NCI-H2107 treated with DMSO at 0.1 percent for 48 hours (cell line): ENCODE data around the gene PPT2.
"Not testable (repeated sequence)": the region's sequence is repeated elsewhere in the genome, so short reads cannot be mapped to it uniquely, and the experiment has no call there.

ENCODE experiments used
- DNase-seq: peaks from one replicate; lab custom pipeline; 2025; ENCODE audit not compliant: unreplicated experiment; lab: John Stamatoyannopoulos, UW

Gene PPT2

DNA sequence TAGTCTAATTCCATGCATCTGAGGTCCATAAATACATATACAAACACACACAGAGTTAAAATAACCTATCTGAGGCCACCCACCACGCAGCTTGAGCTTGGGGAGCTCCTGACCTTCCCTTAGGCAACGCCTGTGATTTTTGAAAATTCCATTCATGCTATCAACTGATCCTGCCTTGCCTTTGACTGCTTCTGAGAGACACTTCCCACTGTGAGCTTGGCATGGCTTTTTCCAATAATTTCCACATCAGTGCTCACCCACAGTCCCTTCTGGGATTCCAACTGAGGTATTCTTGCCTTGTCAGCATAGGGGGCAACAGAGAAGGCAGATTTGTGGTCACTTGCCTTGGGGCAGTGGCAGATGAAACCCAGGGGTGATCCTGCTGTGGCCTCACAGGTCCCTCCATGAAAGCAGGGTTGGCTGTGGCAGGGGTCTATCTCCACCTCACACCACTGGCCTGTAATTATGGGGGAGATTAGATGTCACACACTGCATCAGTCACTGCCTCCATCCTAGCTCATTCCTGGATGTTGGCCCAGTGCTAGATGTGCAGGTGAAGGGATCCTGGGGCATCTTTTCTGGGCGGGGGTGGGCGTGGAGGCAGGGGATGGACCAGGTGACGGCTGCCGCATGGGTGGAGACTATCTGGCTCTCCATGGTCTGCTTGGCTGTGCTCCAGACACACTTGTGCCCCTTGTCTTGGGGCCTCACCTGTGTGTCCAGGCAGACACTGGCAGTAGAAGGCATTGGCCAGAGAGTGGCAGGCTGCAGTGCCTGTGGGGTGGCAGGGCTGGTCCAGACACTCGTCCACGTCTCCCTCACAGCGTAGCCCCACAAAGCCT is 49.7 kb downstream of the PPT2 start:
- DNase-seq, result no peak

DNA sequence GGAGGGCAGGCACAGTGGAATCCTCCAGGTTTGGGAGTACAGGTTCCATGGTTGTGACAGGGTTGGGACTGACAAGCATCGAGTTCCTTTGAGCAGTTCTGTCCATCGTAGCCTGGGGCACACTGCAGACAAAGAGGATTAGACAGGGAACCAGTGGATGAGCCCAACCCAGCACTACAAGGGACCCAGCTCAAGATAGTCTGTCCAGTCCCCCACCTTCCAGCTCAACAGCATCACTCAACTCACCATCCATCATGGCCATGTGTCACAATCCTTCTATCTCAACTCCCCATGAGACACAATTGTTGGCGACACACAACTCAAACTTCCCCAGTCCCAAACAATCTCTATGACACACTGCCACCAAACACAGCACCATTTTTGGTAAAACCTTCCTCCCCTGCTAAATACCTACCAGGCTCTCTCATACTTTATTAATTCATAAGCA is 50.4 kb downstream of the PPT2 start:
- no peak for DNase-seq

DNA sequence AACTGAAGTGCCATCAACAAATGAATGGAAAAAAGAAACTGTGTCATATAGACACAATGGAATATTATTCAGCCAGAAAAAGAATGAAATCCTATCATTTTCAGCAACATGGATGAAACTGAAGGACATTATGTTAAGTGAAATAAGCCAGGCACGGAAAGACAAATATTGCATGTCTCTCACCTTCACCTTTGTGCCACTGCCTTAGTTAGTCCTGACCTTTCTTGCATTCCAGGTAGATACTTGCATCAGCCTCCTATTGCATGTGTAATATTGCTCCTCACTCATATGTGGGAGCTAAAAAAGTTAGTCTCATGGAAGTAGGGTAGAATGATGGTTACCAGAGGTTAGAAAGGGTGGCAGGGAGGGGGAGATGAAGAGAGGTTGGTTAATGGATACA is 55.1 kb downstream of the PPT2 start:
- DNase-seq, result no peak

DNA sequence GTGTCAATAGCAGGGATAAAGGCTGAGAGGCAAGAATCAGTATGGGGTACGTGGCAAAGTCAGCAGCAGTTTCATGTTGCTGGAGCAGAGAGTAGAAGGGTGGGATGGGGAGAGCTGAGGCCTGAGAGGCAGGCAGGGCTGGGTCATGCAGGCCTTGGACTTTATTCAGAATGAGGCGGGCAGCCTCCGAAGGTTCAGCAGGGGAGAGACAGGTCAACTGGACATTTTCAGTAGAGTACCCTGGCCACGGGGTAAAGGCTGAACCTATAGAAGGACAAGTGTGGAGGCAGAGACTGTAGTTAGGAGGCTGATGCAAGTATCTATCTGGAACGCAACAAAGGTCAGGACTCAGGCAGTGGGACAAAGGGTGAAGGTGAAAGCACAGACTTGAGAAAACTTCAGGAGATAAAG is 56.3 kb downstream of the PPT2 start:
- DNase-seq, result no peak

DNA sequence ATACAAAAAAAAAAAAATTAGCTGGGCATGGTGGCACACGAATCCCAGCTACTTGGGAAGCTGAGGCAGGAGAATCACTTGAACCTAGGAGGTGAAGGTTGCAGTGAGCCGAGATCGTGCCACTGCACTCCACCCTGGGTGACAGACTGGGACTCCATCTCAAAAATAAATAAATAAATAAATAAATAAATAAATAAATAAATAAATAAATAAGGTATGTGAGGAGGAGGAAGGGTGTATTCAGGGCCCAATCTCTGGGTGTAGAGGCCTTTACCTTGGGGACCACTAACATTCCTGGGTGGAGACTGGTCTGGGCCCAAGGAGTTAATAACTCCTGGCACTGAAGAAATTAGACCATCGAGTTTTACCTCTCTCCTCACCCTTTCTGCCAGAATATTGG is 57.5 kb downstream of the PPT2 start:
- not testable (repeated sequence) for DNase-seq

DNA sequence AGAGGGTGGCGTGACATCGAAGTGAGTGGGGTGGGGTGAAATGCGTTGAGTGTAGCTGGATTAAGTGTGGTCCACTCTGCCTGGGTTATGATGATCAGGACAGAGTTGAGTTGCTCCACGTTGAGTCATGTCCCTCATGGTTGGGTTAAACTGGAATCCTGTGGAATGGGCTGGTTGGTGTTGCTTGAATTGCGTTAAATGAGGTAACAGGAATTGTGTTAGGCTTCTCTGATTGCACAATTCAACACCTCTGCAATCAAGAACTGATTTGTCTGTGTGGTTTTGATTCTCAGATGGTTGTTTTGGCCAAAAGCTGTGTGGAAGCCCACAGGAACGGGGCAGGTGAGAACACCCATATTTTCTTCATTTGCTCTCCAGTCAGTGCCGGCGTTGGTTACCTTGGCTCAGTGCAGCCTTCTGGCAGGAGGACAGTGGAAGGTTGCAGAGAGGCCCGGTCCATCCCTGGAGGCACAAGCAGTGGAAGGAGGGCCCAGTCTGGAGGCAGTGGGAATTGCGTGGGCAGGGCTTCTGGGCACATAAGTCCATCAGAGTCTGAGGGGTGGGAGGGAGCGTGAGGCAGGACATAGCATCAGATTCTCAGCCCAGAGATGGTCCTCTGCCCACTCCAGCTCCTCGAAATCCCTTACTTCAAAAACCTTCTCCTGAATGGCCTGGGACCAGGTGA is 58.3 kb downstream of the PPT2 start:
- DNase-seq, result no peak
